GM18868 (cell line): ENCODE measurements around the gene UBE2M.
A peak's percentile ranks its signal among the peaks of the same experiment; 100 is the strongest.

ENCODE experiments used
- ATAC-seq: cut with Tn5 transposase; IDR thresholded peaks from one replicate; pipeline ENCODE4 v1.9.1; 2021; ENCODE audit warnings: mild to moderate bottlenecking, moderate library complexity; ENCODE audit not compliant: unreplicated experiment

The UBE2M gene

GRCh38 chr19:58571575-58571947 is 13.2 kb upstream of the UBE2M start:
- ATAC-seq = no peak

GRCh38 chr19:58570770-58571574 is 12.6 kb upstream of the UBE2M start:
- ATAC-seq = no peak

DNA sequence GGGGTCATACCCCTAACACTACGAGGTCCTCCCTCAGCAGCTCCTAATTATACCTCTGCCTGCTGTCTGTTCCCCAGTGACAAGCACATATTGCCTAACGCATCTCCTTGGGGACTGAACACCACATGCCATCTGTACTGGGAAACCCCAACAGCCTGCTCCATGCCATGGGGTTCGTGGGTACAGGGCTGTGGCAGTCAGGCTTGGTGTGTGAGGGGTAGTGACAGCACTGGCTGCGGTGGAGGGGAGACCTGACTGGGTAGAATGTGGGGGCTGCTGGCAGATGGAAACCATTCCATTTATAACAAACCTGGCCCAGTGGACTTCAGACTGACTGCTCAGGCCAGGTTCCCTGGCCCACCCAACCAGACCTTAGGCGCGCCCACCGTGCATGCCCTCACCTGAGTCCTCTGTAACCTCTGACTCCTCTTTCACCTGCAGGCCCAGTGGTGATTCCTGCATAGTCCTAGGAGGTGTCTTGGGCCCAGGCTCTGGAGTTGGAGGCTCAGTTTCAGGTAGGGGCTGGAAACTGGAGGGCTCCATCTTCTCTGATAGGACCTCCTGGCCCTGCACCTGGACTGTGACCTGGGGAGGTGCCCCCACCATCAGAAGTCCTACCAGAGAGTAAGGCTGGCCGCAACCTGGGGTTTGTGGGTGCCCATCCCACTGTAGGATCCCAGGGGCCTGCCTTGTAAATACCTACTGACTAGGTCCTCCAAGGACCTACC is 11.7 kb upstream of the UBE2M start:
- no peak for ATAC-seq

- ATAC-seq = no peak
These were observed 11.0 kb upstream of the UBE2M start for GRCh38 chr19:58569191-58569942.

DNA sequence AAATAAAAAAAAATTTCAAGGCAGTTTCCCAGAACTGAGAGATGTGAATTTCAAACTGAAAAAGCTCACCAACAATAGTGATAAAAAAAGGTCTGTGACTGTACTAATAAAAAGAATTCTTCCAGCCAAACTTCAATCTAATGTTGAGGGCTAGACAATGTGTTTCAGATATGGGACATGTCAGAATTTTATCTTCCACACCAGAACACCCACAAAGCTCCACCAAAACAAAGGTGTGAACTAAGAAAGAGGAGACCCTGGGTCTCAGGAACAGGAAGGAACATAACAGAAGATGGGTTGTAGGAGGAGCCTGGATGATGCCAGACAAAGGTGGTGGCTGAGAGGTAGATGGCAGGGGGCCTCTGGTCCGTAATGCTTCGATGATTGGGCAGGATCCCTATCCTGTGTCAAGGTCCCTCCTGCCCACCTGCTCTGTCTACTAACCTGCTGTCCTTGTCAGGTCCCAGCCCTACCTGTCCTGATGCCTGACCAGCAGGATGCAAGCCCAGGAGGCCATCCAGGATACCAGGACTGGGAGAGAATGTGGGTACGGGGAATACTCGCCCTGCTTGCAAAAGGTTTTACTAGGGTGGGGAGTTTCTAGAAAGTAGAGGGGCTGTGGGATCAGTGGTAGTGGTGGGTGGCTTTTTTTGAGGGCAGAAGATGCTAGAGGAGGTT is 10.2 kb upstream of the UBE2M start:
- no peak for ATAC-seq

- ATAC-seq = no peak
These were observed 8.6 kb upstream of the UBE2M start for GRCh38 chr19:58566989-58567388.

DNA sequence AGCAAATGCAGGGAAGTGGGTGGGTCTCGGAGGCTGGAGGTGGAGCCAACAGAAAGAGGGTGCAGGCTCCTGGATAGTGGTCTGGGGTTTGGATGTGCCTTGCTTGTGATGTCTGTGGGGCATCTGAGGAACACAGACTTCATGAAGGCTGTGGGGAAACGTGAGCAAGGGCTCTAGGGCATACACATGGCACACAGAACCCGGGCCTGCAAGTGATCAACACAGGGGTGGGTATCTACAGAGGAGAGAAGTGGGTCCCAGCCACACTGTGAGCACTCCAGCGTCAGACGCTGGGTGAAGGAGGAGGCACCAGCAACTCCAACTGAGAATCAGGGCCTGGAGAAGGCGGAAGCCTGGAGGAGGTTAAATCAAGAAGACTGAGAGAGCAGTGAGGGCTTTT is 5.4 kb upstream of the UBE2M start:
- no peak for ATAC-seq

DNA sequence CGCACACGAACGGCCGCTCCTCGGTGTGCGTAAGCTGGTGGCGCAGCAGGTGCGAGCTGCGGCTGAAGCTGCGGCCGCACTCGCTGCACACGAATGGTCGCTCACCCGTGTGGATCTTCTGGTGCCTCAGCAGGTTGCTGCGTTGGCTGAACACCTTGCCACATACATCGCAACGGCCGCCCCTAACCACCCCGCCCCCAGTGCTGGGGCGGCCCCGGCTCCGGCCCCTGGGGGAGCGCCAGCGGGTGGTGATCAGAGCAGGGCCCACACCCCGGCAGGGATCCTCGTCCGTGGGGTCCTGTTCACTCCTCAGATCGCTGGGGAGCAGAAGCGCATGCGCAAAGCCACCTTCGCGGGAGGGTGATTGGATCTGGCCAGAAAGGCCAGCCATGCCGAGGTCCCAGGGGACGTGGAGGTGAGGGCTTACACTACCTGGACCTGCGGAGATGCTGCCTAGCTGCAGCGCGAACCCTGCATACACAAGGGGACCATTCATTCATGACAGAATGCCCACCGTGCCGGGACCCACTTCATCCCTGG is 4.7 kb upstream of the UBE2M start:
- no peak for ATAC-seq

DNA sequence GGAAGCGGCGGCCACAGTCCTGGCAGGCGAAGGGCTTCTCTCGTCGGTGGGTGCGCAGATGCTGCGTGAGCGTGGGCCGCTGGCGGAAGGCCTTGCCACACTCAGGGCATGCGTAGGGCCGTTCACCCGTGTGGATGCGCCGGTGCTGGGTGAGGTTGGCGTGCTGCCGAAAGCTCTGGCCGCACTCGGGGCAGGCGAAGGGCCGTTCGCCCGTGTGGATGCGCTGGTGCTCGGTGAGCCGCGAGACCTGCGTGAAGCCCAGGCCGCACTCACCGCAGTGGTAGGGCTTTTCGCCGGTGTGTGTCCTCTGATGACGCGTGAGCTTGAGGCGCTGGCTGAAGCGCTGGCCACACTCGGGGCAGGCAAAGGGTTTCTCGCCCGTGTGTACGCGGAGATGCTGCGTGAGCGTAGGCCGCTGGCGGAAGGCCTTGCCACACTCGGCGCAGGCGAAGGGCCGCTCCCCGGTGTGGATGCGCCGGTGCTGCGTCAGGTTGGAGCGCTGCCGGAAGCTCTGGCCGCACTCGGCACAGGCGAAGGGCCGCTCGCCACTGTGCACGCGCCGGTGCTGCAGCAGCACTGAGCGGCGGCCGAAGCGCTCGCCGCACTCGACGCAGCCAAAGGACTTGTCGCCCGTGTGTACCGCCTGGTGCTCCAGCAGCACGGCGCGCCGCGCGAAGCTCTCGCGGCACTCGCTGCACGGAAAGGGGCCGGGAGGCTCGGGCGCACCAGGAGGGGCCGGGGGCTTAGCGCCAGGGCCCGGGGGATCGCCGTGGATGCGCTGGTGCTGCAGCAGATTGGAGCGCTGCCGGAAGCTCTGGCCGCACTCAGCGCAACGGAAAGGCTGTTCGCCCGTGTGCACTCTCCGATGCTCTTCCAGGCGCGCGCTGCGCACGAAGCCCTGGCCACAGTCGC is 4.0 kb upstream of the UBE2M start:
- no peak for ATAC-seq

GRCh38 chr19:58561373-58562121 is 3.1 kb upstream of the UBE2M start:
- no peak for ATAC-seq

DNA sequence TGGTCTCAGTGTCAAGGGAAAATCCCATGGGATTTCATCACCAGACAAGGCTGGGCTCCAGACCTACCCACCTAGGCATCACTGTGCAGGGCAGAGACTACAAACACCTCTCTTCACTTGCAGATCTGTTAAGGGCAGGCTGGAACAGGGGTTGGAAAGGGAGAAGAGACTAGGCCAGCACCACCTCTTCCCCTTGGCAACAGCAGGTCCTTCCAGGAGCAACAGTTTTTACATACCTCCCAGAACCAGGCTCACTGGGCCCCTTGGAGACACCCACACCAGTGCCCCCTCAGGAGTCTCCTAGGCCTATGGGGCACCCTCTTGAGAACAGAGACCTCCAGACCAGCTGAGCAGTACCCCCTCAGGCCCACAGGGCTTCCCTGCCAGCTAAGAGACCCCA is 2.5 kb upstream of the UBE2M start:
- ATAC-seq = no peak

DNA sequence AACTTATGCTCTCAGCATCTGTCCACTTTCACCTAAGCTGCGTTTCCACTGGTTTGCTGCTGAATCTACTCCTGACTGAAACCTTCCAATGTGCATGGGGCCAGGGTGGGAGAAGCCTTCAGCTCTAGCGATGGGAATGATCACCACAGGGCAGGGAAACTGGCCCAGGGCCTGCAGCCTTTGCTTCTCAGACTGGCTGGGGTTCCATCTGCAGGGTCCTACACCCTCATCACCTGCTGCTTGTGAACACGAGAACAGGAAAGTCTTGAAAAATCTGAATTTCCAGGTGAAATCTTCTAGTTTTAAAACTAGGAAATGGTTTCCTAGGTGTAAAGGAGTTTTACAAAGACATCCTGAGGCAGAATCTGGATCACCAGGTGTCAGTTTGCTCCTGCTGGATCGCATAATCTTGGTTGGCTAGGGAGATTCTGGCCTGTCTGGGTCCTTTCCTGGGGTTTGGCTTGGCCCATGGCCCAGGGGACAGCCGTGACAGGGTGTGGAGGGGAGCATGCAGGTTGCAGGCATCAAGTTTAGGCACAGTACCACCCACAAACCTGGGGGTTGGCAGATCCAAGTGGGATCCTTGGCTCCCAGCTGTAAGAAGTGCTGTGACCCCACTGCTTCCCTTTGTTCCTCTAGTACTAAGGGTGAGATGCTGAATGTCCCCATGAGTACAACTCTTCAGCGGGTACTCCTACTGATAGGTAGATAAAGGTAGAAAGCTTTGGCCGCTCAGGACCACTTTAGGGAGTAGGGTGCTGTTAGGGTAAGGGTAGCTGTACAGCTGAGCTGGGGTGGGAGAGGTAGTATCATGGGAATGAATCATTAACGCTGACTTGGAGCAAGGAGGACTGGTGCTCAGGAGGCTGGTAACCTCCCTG is 1.8 kb upstream of the UBE2M start:
- no peak for ATAC-seq

DNA sequence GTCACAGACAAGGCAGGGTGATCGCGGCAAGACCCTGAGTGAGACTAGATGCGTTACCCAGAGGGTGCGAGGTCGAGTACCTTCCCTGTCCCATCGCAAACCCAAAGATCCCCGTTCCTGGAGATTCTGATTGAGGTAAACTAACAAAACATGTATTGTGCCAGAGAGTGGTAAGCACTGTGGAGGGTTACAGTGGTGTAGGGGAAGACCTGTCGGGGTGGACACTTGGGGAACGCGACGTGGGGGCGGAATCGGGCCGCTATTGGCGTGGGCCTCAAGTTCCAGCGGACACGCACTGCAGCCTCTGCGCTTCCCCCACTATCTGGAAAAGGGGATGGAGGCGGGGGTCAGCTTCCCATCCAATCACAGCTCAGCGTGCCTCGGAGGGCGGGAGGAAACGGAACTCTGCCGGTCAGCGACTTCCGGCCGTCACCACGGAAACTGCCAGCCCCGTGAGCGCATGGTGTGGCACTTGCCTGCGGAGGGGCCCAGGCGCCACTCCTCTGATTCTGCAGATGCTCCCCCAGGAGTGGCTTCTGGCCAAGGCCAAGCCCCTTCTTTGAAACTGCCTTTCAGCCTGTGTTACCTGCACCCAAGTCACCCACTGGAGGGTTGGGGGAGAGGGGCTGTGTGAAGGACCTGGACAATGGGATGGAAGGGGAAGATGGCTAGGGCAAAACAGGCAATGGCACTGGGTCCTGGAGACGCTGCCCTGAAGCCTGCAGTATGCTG is 1.0 kb upstream of the UBE2M start:
- peak; percentile 24 for ATAC-seq

DNA sequence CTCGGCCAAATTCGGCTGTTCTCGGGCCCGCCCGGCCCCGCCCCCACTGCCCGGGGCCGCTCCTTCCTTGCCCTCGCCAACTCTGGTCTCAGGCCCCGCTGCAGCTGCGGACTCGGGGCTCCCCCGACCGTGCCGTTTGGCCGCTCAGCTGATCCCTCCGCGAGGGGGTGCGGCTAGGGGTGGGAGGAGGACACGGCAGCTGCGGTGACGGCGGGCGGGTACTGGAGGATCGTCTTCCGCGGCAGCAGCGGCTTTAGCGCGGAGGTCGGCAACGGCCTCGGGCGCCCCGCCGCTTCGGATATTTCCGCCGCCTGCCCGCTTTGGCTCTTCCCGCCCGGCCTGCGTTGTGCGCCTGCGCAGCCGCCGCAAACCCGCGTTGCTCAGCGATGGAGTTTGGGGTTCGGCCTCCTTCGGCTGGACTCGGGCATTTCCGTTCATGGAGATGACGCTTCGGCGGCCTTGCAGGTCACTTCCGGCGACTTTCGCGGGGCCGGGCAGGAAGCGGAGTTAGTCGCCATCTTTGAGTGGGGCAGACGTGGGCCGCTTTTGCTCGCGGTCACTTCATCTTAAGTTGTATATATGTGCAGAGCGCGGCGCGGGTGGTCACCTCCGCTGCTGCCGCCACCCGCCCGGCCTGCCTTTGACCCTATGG is 338 bp upstream of the UBE2M start:
- ATAC-seq = peak; percentile 58

DNA sequence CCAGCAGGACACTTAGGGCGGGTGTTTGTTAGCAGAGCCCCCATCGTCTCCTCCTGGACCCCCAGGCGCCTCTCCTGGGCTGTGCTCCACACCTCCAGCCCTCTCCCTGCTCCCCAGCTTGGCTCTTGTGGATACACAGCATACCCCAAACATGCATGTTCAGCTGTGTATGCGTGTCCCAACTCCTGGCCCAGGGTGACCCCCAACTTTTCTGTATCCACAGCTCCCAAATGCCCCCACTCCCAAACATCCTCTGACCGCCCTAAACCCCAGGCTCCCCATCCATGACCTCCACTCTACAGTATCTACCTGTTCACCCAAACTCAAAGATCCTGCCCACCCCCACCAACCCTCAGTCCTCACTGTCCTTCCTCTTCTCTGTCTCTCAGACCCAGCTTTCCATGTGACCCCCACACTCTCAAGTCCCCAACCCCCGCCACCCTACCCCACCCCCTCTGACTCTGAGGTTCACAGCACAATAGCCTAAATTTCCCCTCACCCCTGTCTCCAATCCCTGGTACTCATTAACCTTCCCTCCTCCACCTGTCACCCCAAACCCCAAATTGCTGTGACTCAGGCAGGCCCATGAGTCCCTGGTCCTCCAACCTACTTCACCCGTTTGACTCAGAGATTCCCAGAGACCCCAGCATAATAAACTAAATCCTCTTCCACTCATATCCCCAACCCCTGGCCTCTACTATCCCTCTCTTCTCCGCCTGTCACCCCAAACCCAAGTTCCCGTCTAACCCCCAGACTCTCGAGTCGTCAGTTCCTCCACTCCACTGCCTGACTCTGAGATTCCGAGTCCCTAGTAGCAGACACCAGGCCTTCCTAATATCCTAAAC is 968 bp downstream of the UBE2M start:
- no peak for ATAC-seq

DNA sequence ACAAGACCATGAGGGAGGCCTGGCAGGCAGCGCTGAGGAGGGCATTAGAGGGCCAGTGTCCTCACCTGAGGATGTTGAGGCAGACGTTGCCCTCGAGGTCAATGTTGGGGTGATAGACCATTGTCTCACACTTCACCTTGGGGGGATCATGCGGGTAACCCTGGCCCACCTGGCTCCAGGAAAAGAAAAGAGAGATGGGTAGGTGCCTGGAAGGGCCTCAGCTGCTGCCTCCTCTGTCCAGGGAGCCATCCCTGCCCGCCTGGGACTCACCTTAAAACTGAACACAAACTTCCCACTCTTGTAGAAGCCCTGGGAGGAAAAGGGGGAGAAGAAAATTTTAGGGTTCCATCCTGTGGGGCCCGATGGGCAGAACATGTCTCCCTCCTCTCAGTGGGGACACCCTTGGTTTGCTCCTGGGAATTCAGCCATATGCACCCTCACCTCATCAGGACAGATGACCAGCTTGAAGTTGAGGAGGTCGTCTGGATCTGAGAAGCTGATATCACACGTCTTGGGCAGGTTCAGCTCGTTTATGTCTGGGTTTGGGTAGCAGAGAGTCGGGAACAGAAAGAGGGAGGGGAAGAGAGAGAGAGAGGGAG is 1.7 kb downstream of the UBE2M start:
- ATAC-seq = no peak
